Muscle of arm (tissue), 12 donors: Measurements from ENCODE around the gene KIRREL3. TPM values are rescaled to one million over a fixed set of nuclear protein-coding genes. Genes with fewer than 3 reads are reported as not detected.

ENCODE experiments used
- DNase-seq: peaks from one replicate; pipeline ENCODE4 v3.0.0-alpha.2; 2013
- polyA plus RNA-seq, 12 donors: library from polyadenylated mRNA; unstranded; fragments of 120-200 nt; gene quantifications; one replicate each; pipeline ENCODE4 v1.2.1, GENCODE V29; 2013; ENCODE audit not compliant: insufficient read length in 12 of 12

Gene KIRREL3
- polyA plus RNA-seq, 12 donors: 0.43 to 2.4 (median 1.0) TPM; not detected in 2

GRCh38 chr11:126475014-126475991, 525.3 kb downstream of the KIRREL3 start:
- DNase-seq: no peak

GRCh38 chr11:126474220-126474619, 526.4 kb downstream of the KIRREL3 start:
- no peak for DNase-seq

GRCh38 chr11:126473269-126473668, 527.3 kb downstream of the KIRREL3 start:
- no peak for DNase-seq

GRCh38 chr11:126469311-126469710, 531.3 kb downstream of the KIRREL3 start:
- DNase-seq: no peak

- DNase-seq: no peak
These were observed 532.5 kb downstream of the KIRREL3 start for GRCh38 chr11:126468102-126468521.

GRCh38 chr11:126467471-126467870, 533.1 kb downstream of the KIRREL3 start:
- DNase-seq: no peak

GRCh38 chr11:126467046-126467370, 533.6 kb downstream of the KIRREL3 start:
- no peak for DNase-seq

- DNase-seq: no peak
These were observed 534.1 kb downstream of the KIRREL3 start for GRCh38 chr11:126466236-126467045.

GRCh38 chr11:126465573-126466188, 534.9 kb downstream of the KIRREL3 start:
- DNase-seq: peak; percentile 28

GRCh38 chr11:126464796-126465195, 535.8 kb downstream of the KIRREL3 start:
- DNase-seq: no peak

GRCh38 chr11:126462422-126462821, 538.1 kb downstream of the KIRREL3 start:
- no peak for DNase-seq

- DNase-seq: no peak
These were observed 538.6 kb downstream of the KIRREL3 start for GRCh38 chr11:126461996-126462395.

- no peak for DNase-seq
These were observed 539.5 kb downstream of the KIRREL3 start for GRCh38 chr11:126461096-126461440.

- DNase-seq: no peak
These were observed 540.0 kb downstream of the KIRREL3 start for GRCh38 chr11:126460417-126461095.

GRCh38 chr11:126459691-126460281, 540.8 kb downstream of the KIRREL3 start:
- peak; percentile 62 for DNase-seq

GRCh38 chr11:126457817-126458216, 542.8 kb downstream of the KIRREL3 start:
- no peak for DNase-seq

GRCh38 chr11:126456783-126457542, 543.6 kb downstream of the KIRREL3 start:
- DNase-seq: no peak

- no peak for DNase-seq
These were observed 544.5 kb downstream of the KIRREL3 start for GRCh38 chr11:126456089-126456488.

- peak; percentile 55 for DNase-seq
These were observed 548.1 kb downstream of the KIRREL3 start for GRCh38 chr11:126452241-126453101.
